Fibroblast of mammary gland (primary cell): ENCODE results near the gene WDR37.

Experiments
- DNase-seq: peaks from one replicate; pipeline ENCODE4 v3.0.0-alpha.2; 2010; ENCODE audit warnings: low read depth
- H3K4me3 ChIP-seq: 2 replicates; pipeline ENCODE4 v1.5.1; 2011; ENCODE audit warnings: low read depth, mild to moderate bottlenecking, low read length, moderate library complexity; ENCODE audit not compliant: control insufficient read depth
- CTCF ChIP-seq: conservative IDR thresholded peaks from 2 replicates; pipeline ENCODE4 v1.5.1; 2011; ENCODE audit warnings: low read depth, low read length, inconsistent platforms; ENCODE audit not compliant: control insufficient read depth, insufficient read depth

WDR37 gene

GRCh38 chr10:1141701-1142100 lies 85.5 kb downstream of the WDR37 start:
- no peak overlapping the region for H3K4me3 ChIP-seq
- no peak for DNase-seq
- no peak for TF ChIP-seq CTCF

GRCh38 chr10:1142596-1142995 lies 86.4 kb downstream of the WDR37 start:
- no peak for DNase-seq
- peak; percentile 28 for TF ChIP-seq CTCF
- no peak overlapping the region for H3K4me3 ChIP-seq

- no peak for DNase-seq
- TF ChIP-seq CTCF: no peak
- H3K4me3 ChIP-seq: no peak overlapping the region
Observed at GRCh38 chr10:1147810-1148209, 91.6 kb downstream of the WDR37 start.

- DNase-seq: no peak
- H3K4me3 ChIP-seq: no peak overlapping the region
- TF ChIP-seq CTCF: no peak
Observed at GRCh38 chr10:1148855-1149605, 92.8 kb downstream of the WDR37 start.

- no peak for TF ChIP-seq CTCF
- H3K4me3 ChIP-seq: no peak overlapping the region
- DNase-seq: no peak
Observed at GRCh38 chr10:1149793-1150637, 93.8 kb downstream of the WDR37 start.

GRCh38 chr10:1150638-1150955 lies 94.4 kb downstream of the WDR37 start:
- H3K4me3 ChIP-seq: no peak overlapping the region
- DNase-seq: no peak
- TF ChIP-seq CTCF: no peak
